ENCODE results near the gene CCR4. TPM values are rescaled to one million over a fixed set of nuclear protein-coding genes. Genes with fewer than 3 reads are reported as not detected.
"Not testable (repeated sequence)": the region's sequence is repeated elsewhere in the genome, so short reads cannot be mapped to it uniquely, and the experiment has no call there.

Gene CCR4
- total and polyA plus RNA-seq, 8 donors: 0.73 to 4.2 (median 2.1) TPM

- ATAC-seq (no peak), DNase-seq (no peak)
- Histone ChIP-seq H3K27me3 (no peaks in the 10 kb centered on the region), H3K4me1 (peaks cover 0 to 4% of the 10 kb centered on the region in 2 donors), H3K9me3 (peaks cover 0 to 11% of the 10 kb centered on the region in 2 donors), H3K27ac (no peak overlapping the region), H3K36me3 (no peaks in the 10 kb centered on the region), H3K4me3 (no peak overlapping the region)
- no peak for TF ChIP-seq CTCF (IDR thresholded peaks at IDR 0.05)
- intact Hi-C loops (cut with DNase I): no loop called here
Measured at GRCh38 chr3:32968166-32968919, 16.9 kb downstream of the CCR4 start.

GRCh38 chr3:32968920-32969389 is 17.5 kb downstream of the CCR4 start:
- Histone ChIP-seq H3K27ac (no peak overlapping the region), H3K27me3 (no peaks in the 10 kb centered on the region), H3K4me3 (no peak overlapping the region), H3K36me3 (no peaks in the 10 kb centered on the region), H3K4me1 (peaks cover 0 to 4% of the 10 kb centered on the region in 2 donors), H3K9me3 (peaks cover 0 to 11% of the 10 kb centered on the region in 2 donors)
- intact Hi-C loops (cut with DNase I): no loop called here
- TF ChIP-seq CTCF (IDR thresholded peaks at IDR 0.05): no peak
- DNase-seq: no peak
- peak; percentile 65 for ATAC-seq

- peak overlapping the region in 1 of 2 donors; percentile 56 for H3K27ac ChIP-seq
- peaks cover 0 to 11% of the 10 kb centered on the region in 2 donors for H3K9me3 ChIP-seq
- H3K4me1 ChIP-seq: peaks cover 0 to 4% of the 10 kb centered on the region in 2 donors
- DNase-seq (peak in 2 of 4 donors; percentile 23 to 66), ATAC-seq (peak; percentile 95)
- intact Hi-C loops (cut with DNase I): no loop called here
- no peak overlapping the region for H3K4me3 ChIP-seq
- no peaks in the 10 kb centered on the region for H3K27me3 ChIP-seq
- no peak for TF ChIP-seq CTCF (IDR thresholded peaks at IDR 0.05)
- no peaks in the 10 kb centered on the region for H3K36me3 ChIP-seq
Measured at GRCh38 chr3:32969656-32970055, 18.2 kb downstream of the CCR4 start.

- H3K36me3 ChIP-seq; H3K4me3 ChIP-seq; H3K27me3 ChIP-seq; intact Hi-C loops (cut with DNase I); DNase-seq; H3K27ac ChIP-seq; ATAC-seq; H3K4me1 ChIP-seq; H3K9me3 ChIP-seq: not testable (repeated sequence)
Measured at GRCh38 chr3:32971291-32971690, 19.8 kb downstream of the CCR4 start.

GRCh38 chr3:32972482-32973146 is 21.2 kb downstream of the CCR4 start:
- H3K36me3 ChIP-seq: no peaks in the 10 kb centered on the region
- ATAC-seq (no peak), DNase-seq (no peak)
- H3K27ac ChIP-seq: no peak overlapping the region
- H3K27me3 ChIP-seq: no peaks in the 10 kb centered on the region
- no peaks in the 10 kb centered on the region for H3K9me3 ChIP-seq
- no peak for TF ChIP-seq CTCF (IDR thresholded peaks at IDR 0.05)
- H3K4me3 ChIP-seq: no peak overlapping the region
- intact Hi-C loops (cut with DNase I): no loop called here
- peaks cover 0 to 4% of the 10 kb centered on the region in 2 donors for H3K4me1 ChIP-seq
